Measurements from ENCODE around the gene GALNT18. TPM values are rescaled to one million over a fixed set of nuclear protein-coding genes. Genes with fewer than 3 reads are reported as not detected.

GALNT18 gene
- polyA plus RNA-seq, 1 donor, result 10.4 TPM

DNA sequence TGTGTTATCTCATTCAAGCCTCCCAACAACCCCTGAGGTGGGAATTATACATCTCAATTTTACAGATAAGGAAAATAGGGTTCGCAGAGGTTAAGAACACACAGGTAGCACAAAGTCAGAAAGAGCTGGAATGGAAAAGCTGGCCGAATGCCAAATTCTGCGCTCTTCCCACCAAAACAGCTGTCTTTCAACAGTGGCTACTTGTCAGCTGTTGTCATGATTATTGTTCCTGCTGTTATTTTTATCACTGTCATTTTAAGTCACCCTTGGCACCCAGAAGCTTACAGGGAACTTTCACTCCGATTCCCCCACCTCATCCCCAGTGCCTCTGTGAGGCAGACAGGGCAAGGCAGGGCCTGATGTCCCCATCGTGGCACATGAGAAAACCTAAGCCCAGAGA is 194.3 kb downstream of the GALNT18 start:
- DNase-seq, result no peak

DNA sequence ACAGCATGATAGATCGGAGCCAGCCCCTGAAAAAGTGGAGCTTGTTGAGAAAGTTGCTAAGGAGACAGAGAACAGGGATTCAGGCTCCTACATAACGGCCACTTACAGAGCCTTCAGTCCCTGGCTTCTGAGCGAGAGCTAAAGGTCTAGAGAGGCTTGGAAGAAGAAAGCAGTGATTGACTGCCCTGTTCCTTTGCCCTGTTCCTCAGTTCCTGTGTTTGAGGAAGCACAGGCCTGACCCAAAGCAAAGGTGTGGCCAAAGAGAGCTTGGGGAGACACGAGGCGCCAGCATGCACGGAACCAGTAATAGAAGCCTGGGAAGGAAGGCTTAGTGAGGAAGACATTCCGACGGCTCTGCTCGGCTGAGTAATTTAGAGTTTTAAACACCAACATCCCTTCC is 194.7 kb downstream of the GALNT18 start:
- DNase-seq, result no peak

DNA sequence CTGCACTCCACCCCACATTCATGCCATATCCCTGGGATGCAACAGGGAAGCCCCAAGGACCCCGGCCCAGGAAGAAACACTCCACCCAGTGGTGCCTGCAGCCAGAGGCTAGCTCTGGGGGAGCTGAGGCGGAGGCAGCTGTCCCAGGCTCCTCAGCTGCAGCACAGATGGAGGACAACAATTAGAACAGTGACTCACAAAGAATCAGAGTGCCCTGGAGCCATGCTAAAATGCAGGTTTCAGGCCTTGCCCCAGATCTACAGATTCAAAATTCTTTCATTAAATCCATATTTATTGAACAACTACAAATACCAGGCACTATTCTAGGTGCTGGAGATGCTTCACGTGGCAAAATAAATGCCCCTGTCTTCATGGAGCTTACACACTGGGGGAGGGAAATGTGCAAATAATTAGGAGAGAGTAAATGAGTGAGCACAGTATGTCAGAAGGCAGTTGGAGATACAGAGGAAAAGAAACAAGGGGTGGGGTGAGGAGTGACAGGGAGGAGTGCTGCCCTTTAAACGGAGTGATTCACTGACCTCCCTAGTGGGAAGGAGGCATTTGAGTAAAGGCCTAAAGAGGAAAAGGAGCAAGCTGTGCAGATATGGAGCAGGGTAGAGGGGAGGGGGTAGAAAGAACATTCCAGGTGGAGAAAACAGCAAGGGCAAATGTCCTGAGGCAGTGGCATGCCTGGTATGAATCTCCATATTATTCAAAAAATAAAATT is 195.4 kb downstream of the GALNT18 start:
- DNase-seq, result no peak

DNA sequence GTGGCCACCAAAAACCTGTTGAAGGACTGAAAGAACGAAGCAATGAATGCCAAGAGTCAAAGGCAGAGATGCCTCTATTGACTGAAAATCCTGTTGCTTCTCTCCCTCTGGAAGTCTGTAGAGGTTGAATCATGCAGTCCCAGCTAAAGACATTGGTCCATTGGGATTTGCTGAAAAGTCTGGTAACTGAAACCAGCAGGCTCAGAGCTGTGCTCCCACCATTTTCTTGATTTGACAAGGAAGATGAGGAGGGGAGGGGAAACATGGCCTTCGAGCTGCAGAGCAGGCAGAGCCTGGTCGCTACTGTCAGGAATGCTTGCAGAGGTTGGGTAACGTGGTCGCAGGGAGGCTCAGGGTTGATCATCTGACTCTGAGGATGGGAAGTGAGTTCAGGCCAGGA is 196.0 kb downstream of the GALNT18 start:
- no peak for DNase-seq

DNA sequence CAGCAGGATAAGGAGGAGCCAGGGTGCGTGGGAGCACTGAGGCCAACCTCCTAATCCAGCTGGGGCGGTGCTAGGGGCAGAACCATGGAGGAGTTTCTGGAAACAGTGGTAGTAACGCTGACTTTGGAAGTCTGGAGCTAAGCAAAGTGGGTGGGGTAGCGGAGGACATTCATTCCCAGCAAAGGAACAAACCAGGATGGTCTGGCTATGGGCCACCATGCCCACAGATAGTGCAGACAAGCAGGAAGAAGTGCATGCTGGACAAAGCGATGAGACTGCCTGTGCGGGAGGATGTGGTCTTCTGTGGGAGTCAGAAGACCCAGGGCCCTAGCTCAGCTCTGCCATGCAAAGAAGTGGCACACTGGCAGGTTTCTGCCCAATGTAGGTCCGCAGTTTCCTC is 197.1 kb downstream of the GALNT18 start:
- DNase-seq, result no peak

DNA sequence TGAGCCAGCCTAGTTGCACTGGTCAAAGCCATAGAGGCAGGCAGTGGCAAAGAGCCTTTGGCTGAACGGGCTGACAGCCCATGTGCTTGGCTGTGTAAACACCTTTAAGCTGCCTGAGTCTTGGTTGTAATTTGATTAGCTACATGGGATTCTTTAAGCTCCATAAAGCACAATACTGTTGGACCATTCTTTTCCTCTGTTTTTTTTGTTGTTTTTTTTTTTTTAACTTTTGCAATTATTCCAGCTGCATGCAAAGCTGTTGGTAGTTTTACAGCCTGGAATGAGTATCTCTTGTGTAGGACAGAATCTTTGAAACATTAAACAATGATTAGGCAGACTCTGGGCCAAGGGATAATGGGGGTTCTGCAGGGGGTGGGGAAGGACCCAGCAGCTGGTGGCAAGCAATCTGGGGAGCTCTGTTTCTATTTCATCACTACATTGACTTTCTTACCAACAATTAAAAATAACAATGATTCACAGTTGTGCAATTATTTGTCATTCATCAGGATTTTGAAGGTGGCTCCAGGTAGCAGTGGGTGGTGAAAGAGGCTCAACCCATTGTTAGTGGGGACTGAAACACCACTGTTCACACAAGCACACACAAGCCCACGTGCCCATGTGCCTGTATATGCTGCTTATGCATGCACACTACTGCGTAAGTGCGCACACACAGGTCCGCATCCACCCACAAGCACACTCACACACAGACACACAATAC is 199.2 kb downstream of the GALNT18 start:
- DNase-seq, result no peak

DNA sequence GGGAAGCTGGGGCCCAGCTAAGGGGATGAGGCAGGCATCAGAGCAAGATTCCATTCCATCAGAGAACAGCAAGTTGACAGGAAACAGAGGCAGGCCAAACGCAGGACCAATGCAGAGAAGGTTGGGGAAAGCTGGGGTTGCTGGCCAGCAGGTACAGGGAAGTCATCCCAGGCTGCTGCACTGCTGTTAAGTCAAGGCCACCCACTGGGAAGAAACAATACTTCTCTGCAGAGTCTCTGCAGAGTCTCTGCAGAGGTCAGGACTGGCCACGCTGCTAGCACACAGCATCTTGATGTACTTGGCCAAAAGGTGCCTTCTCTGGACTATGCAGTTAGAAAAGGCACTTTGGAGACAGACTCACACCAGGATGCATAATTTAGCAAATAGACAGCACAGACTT is 200.3 kb downstream of the GALNT18 start:
- no peak for DNase-seq

DNA sequence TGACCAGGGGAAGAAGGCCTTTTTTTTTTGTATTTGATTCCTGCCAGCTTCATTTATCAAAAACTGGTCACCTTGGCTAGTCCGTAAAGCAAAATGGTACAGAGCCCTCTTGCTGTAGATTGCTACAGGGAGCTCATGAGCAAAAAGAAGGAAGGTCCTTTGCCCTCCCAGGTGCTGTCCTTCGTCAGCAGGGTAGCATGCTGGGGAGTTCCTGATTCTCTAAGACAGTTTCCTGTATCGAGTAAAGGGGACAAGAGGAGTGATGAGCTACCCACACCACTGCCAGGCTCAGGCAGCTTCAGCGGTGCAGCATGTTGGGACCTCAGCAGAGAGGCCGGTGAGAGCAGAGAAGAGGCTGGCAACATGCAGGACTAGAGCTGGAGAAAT is 200.9 kb downstream of the GALNT18 start:
- no peak for DNase-seq

DNA sequence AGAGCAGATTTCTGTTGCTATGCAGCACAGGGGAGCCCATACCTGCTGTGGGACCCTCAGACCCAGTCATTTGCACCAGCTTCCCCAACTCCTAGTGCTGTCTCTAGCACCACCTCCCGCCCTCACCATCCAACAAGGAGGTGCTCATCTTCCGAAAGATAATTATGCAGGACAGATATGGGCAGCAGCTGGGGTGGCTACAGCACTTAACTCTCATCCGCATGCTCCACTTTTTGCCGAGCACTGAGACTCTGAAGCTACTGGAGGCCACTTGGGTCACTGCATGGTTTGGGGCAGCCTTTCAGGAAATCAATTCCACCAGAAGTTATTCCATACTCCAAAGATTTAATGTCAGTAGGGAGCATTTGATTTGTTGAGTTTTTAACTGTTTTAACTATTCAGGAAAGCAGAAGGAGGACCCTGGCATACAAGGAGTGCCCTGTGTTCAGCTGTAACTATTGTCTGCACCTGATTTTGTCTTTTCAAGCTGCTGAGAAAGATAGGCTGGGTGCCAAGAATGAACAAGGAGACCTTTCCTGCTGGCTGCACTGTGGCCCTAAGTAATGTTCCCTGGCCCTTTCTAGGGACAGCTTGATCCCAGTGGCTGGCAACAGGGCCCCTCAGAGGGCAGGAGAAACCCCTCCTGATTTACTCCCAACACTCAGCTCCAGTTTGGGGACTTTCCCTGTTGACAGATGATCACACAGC is 201.5 kb downstream of the GALNT18 start:
- no peak for DNase-seq

DNA sequence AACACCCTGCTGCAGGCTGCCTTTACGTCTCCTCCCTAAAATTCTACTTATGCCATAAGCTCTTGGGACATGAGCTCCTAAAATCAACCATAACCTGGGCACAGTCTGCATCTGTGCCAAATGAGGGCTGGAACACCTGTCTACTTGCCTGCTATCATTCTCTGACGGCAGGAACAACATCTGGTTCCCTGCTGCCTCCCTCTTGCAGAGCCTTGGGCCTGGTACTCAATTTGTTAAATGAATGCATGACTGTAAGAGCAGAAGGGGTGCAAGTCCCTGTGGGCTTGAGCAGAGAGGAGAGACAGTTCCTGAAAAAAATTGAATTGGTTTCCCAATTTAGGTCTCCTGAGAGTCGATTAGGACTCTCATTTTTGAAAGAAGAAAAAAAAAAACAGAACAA is 202.1 kb downstream of the GALNT18 start:
- DNase-seq, result no peak

DNA sequence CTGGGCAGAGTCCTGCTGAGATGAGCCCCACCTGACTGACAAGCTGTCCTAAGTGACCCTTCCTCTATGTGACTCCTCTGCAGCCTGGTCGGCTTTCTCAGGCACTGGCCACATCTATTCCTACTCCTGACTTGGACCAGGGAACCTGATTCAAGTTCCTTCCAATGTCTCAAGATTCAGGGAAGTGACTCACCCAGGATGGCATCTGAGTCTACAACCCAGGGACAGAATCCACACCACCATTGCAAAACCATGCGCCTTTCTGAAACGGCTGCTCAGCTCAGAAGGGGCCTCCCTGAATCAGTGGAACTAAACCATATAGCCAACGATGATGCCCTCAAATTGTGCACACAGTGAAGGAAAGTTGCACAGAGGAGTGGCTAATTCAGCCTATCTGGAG is 204.9 kb downstream of the GALNT18 start:
- no peak for DNase-seq

DNA sequence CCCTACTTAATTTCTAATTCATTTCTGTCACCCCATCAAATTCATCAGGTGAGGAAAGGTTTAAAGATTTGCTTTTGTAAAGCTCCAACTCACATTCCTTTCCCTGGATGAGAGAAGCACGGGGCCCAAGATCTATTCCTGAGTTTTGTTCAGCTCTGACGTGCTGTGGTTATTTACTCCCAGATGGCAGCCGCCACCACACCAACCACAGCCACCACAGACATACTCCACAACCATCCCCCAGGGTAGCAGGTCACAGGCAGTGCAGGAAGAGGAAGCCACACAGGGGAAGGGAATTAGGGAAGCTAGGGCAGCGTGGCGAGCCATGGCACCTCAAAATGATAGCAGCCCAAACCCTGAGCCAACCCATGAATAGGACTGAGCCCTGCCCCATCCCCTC is 205.3 kb downstream of the GALNT18 start:
- no peak for DNase-seq

DNA sequence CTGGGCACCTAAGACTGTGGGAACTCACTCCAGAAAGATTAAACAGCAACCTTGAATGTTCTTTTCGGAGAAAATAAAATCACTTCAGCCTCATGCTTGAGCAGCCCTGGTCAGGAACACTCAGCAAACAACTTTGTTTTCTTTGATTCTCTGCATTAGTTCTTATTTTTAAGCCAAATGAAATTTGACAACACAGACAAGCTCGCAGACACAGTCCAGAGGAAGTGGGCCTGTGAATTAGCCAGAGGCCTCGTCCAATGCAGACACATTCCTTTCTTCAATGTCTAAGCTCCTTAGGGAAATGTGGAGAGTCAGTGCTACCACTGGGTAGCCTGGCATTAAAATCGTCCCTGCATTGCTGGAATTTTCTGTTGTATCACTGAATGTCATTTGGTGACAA is 205.9 kb downstream of the GALNT18 start:
- no peak for DNase-seq

DNA sequence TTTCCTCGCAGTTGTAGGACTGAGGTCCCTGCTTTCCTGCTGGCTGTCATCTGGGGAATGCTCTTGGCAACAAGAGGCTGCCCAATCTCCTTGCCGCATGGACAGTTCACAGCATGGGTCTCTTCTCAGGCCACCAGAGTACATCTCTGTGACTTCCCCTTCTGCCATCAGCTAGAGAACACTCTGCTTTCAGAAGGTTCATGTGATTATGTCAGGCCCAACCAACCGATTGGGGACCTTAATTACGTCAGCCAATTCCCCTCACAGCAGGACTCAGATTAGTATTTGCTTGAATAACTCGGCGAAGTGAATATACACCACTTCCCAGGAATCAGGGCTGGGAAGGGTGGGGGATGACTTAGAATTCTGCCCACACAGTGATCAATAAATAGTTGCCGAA is 206.8 kb downstream of the GALNT18 start:
- DNase-seq, result no peak

DNA sequence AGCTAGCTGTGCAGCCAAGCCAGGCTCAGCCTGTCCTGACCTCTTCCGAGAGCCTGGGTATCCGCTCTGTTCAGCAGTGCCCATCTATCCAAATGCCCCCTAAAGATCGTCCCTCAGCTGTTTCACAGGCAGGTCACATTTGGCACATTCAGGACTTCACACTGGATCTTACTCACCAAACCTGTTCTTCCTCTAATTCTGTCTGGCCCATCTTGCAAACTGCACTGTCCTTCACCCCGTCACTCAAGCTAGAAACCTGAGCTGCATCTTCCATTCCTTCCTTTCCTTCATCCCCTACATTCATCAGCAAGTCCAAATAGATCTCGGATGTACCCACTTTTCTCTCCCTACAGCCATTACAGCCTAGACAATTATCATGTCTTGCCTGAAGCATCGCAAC is 208.0 kb downstream of the GALNT18 start:
- DNase-seq, result no peak

DNA sequence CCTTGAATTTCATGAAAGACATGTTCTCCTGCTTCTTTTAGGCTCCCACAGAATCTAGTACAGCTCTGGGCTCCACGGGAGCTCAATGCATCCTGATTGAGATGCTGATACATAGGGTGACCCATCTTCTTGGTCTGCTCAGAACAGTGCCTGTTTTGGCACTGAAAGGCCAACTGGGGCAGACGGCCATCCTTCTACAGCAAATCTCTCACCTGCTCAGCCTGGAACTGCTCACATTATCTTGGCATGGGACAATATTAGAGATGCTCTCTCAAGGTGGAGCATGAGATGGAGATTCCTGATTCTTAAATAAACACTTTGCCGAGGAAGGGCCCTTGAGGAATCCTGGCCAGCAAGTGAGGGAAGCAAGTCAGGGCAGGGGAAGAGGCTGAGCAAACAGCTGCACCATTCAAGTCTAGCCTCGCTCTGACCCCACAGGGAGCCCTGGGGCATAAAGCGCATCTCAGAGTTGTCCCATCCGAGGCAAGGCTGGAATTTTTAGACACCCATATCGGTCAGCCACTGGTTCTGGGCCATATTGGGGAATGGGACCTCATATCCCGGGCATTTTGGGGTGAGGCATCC is 210.3 kb downstream of the GALNT18 start:
- no peak for DNase-seq

DNA sequence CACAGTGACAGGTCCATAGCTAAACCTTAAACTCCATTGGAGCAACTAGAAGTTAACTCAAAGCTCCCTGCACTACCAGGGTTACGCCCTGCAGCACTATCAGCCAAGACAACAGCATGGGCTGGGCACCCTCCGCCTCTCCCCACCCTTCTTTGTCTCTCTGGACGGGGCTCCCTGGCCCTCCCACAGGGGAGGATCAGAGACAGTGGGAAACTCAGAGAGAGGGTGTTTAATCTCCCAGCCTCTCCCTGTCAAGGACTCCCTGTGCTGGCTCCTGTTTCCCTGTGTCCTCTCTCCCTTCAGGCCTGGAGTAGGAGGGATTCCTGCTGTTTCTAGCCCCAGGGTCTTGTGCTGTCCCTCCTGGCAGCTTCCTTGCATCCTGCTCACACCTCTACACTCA is 211.9 kb downstream of the GALNT18 start:
- no peak for DNase-seq

DNA sequence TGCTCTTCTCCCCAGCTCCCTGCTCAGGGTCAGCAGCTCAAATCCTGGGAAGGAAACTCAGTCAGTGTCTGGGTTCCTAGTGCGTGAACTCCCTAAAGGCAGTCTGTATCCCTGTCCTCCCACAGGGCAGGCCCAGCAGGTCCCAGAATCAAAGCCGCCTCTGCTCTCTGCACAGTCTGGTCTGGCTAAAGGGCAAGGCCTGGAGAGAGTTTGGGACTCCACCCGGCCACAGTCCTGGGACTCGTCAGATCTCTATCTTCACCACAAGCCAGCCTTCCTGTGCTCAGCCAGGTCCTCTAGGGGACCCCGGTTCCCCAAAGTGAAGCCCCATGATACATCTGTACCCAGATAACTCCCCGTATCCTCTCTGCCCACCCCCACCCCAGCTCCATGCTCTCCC is 212.6 kb downstream of the GALNT18 start:
- DNase-seq, result no peak

DNA sequence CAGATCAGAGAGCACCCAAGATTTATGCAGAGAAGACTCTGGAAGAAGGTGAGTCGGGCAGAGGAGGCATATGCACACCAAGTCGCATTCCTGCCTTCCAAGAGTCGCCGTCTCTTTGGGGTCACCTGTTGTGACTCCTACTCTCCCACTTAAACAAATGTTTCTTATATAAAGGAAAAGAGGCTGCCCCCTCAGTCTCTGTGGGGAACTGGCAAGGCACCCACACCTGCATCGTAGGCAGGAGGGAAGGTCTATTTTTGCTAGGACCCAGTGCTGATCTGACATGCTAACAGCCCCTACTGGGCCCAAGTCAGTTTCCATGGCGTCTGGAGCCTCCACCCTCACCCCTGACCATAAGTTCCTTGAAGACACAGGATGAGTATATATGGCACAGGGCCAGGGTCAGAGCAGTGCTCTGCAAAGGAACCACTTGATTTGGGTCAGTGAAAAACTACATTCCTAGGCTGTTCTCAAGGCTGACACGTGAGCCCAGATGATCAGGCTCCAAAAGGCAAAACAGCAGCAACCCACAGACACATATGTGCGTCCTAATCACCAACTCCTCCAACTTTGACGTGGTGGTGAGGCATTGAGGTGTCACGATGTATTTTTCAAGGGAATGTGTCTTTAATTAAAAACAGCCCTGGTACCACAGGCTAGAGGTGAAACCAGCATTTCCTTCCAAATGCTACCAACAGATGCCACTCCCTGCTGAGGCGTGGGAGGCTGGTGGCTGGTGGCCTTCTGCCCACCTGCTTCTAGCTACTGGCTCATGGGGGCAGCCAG is 213.2 kb downstream of the GALNT18 start:
- DNase-seq, result no peak

DNA sequence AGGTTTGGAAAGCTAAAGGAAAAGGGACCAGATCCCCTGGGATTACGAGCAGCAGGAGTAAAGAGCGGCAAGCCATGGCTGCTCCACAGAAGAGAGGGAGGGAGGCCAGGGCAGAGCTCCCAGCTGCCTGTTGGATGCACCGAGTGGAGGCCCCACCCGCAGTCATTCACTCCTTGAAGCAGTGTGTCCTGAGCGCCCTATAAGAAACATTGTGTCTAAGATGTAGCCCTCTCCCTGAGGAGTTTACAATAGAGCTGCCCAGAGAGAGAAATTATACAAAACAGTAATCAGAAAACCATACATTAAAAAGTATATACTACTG is 214.1 kb downstream of the GALNT18 start:
- DNase-seq, result no peak

DNA sequence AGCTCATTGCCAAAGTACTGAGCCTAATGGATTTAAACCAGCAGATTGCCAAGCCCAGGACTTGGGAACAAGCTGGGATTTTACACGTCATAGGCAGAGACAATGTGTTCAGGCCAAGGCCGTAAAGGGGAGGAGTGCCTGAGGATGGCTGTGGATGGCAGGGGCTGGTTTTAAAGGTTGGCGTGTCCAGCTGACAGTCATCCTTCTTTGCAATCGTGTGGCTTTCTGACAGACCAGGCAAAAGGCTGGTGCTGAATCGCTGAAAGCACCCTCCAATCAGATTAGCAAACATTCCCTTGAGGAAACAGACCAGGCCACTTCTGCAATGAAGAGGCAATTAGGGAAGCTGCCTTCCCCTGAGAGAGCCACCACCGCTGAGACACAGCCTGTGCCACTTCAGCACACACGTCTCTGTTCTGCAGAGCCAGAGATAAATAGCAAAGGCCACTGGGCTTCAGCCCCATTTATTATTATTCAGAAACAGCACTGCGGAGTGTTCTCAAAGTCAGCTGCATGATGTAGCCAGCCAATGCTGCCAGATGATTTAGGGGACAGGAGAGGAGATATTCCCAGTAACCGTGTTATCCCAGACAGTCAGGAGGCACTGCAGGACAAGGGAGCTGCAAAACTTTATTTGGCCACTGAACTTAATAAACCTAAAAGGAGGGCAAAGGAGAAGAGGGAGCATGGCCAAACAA is 214.6 kb downstream of the GALNT18 start:
- no peak for DNase-seq

DNA sequence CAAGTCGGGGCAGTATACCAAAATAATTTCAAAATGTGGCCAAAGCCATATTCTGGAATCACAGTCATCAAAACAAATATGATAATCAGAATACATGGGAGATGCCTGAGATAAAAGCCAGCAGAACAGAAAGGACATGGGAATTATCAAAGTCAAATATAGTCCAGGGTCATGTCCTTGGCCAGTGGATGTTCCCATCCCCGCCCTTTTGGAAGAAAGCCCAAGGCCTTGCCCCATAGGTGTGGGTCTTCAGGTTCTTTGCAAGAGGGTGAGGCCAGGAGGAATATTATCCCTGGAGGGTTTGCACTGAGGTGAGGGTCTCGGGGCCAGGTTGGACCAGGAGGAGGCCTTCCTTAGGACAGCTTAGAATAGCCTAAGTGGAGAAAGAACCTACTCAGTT is 215.2 kb downstream of the GALNT18 start:
- DNase-seq, result no peak
